Body of pancreas (tissue), 4 donors: Measurements from ENCODE around the gene ZNF84.

Source experiments
- POLR2A ChIP-seq, 3 donors: fragments of 450-650 bp; IDR thresholded peaks; one replicate each; pipeline ENCODE4 v1.6.1; 2016; ENCODE audit warnings: antibody characterized with exemption in 3 of 3, mild to moderate bottlenecking in 2 of 3
- TF ChIP-seq, protein P1 (sequence below), 7 experiments: fragments of 450-650 bp in 4 of 7; fragments of 200-600 bp in 3 of 7; sonication (generic) in 3 of 7; IDR thresholded peaks; one replicate each; pipeline ENCODE4 v1.5.1; 2016 to 2019; ENCODE audit warnings: antibody characterized with exemption in 7 of 7

DNA sequence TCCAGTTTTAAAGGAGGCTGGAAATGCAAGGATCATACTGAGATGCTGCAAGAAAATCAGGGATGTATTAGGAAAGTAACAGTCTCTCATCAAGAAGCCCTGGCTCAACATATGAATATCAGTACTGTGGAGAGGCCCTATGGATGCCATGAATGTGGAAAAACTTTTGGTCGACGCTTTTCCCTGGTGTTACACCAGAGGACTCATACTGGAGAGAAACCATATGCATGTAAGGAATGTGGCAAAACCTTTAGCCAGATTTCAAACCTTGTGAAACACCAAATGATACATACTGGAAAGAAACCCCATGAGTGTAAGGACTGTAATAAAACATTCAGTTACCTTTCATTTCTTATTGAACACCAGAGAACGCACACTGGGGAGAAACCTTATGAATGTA lies 68.3 kb downstream of the ZNF84 start:
- TF ChIP-seq, protein P1, sequence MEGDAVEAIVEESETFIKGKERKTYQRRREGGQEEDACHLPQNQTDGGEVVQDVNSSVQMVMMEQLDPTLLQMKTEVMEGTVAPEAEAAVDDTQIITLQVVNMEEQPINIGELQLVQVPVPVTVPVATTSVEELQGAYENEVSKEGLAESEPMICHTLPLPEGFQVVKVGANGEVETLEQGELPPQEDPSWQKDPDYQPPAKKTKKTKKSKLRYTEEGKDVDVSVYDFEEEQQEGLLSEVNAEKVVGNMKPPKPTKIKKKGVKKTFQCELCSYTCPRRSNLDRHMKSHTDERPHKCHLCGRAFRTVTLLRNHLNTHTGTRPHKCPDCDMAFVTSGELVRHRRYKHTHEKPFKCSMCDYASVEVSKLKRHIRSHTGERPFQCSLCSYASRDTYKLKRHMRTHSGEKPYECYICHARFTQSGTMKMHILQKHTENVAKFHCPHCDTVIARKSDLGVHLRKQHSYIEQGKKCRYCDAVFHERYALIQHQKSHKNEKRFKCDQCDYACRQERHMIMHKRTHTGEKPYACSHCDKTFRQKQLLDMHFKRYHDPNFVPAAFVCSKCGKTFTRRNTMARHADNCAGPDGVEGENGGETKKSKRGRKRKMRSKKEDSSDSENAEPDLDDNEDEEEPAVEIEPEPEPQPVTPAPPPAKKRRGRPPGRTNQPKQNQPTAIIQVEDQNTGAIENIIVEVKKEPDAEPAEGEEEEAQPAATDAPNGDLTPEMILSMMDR (IDR thresholded peaks at IDR 0.05) = no peak
- TF ChIP-seq POLR2A (IDR thresholded peaks at IDR 0.05) = no peak
